ENCODE data around the gene ZDHHC1. TPM values are rescaled to one million over a fixed set of nuclear protein-coding genes. Genes with fewer than 3 reads are reported as not detected.
A peak's percentile ranks its signal among the peaks of the same experiment; 100 is the strongest.

The ZDHHC1 gene
- total RNA-seq, 2 experiments from 2014 or later, result 0.58 to 0.98 TPM

- Mint-ChIP-seq H3K27ac (no peak overlapping the region), H3K4me1 (peaks cover 12% of the 10 kb centered on the region), H3K36me3 (ENCODE audit: low read depth) (no peaks in the 10 kb centered on the region), H3K4me3 (peak overlapping the region; percentile 39), H3K27me3 (peaks cover 35% of the 10 kb centered on the region), H3K9me3 (ENCODE audit: low read depth) (no peaks in the 10 kb centered on the region)
- DNase-seq (no peak), ATAC-seq (no peak)
- ChIA-PET POLR2A (no interaction called here), CTCF (interaction anchor here (0.5 to 2.5 kb wide), 11 partner anchors 14 to 190 kb away, joined by 3 to 34 read pairs (median 6); partner anchors contain the start of genes ATP6V0D1 and TPPP3)
- intact Hi-C loops (cut with DNase I, micrococcal nuclease), result loop anchor here in 1 of 2 experiments (2.0 kb wide), 1 partner anchor 36 kb away; no protein-coding TSS in a partner anchor
Measured at GRCh38 chr16:67429053-67429798, 12.9 kb upstream of the ZDHHC1 start.

- Mint-ChIP-seq H3K27me3 (peaks cover 39% of the 10 kb centered on the region), H3K36me3 (ENCODE audit: low read depth) (no peaks in the 10 kb centered on the region), H3K4me1 (peaks cover 12% of the 10 kb centered on the region), H3K4me3 (no peak overlapping the region), H3K9me3 (ENCODE audit: low read depth) (no peaks in the 10 kb centered on the region), H3K27ac (no peak overlapping the region)
- intact Hi-C loops (cut with DNase I, micrococcal nuclease), result loop anchor here (1.0 to 2.0 kb wide), 3 partner anchors 19 to 37 kb away; no protein-coding TSS in a partner anchor
- ChIA-PET CTCF (interaction anchor here (0.6 to 2.5 kb wide), 33 partner anchors 8 to 612 kb away, joined by 3 to 34 read pairs (median 4); partner anchors contain the start of genes ATP6V0D1, CTCF and TPPP3), POLR2A (interaction anchor here (0.5 kb wide), 1 partner anchor 394 kb away, joined by 6 read pairs; no protein-coding TSS in a partner anchor)
- peak; percentile 78 for ATAC-seq
- DNase-seq, result peak; percentile 81
Measured at GRCh38 chr16:67428146-67428731, 12.0 kb upstream of the ZDHHC1 start.

DNA sequence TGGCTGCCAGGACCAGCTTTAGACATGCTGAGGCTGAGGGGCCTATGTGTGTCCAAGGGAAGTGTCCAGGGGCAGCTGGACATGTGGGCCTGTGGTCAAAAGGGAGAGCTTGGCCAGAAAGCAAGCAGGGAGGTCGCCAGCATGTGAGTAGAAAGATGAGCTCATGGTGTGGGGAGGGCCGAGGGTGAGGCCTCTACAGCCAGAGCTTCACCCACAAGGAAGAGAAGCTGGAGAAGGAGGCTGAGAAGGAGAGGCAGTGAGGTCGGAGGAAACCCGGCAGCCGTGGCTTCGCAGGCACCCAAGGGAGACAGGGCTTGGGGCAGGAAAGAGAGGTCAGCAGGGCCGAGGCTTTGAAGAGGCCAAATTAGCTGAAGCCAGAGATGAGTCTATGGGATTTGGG lies 10.7 kb upstream of the ZDHHC1 start:
- POLR2A ChIA-PET, result interaction anchor here (1.4 kb wide), 1 partner anchor 12 kb away, joined by 5 read pairs; no protein-coding TSS in a partner anchor

GRCh38 chr16:67426022-67426421 lies 9.7 kb upstream of the ZDHHC1 start:
- Mint-ChIP-seq H3K27me3 (peaks cover 33% of the 10 kb centered on the region), H3K4me1 (peaks cover 3% of the 10 kb centered on the region), H3K4me3 (no peak overlapping the region), H3K27ac (no peak overlapping the region), H3K9me3 (ENCODE audit: low read depth) (no peaks in the 10 kb centered on the region), H3K36me3 (ENCODE audit: low read depth) (no peaks in the 10 kb centered on the region)
- ChIA-PET POLR2A (interaction anchor here (1.4 kb wide), 1 partner anchor 11 kb away, joined by 5 read pairs; no protein-coding TSS in a partner anchor), CTCF (interaction anchor here (1.0 to 2.0 kb wide), 6 partner anchors 8 to 148 kb away, joined by 3 to 8 read pairs (median 6); no protein-coding TSS in a partner anchor)
- intact Hi-C loops (cut with DNase I, micrococcal nuclease), result no loop called here
- ATAC-seq (no peak), DNase-seq (no peak)

More for the DNA sequence above, 10.7 kb upstream of the ZDHHC1 start:
- ATAC-seq, result no peak
- intact Hi-C loops (cut with DNase I, micrococcal nuclease), result no loop called here
- DNase-seq, result no peak
- Mint-ChIP-seq H3K36me3 (ENCODE audit: low read depth) (no peaks in the 10 kb centered on the region), H3K4me1 (peaks cover 9% of the 10 kb centered on the region), H3K27ac (no peak overlapping the region), H3K27me3 (peaks cover 36% of the 10 kb centered on the region), H3K9me3 (ENCODE audit: low read depth) (no peaks in the 10 kb centered on the region), H3K4me3 (no peak overlapping the region)
- CTCF ChIA-PET, result interaction anchor here (0.5 to 2.5 kb wide), 23 partner anchors 9 to 430 kb away, joined by 3 to 11 read pairs (median 4); no protein-coding TSS in a partner anchor

DNA sequence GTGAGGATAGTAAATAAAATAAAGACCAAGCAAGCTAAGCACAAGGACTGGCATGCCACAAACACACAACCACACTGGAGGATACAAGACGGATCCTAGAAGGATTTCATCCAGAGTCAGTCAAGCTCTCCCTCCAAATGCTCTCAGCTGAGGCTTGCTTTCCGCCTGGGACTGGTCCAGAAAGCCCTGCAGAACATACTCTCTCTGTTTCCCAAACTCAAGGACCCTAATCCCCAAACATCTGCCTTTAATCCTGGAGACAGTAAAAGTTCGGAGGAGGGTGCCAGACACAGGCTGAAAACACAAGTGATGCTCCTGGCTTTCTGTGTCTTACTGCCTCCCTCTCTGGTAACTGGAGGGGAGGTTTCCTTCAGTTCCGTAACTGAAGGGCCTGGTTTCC lies 9.3 kb upstream of the ZDHHC1 start:
- Mint-ChIP-seq H3K4me1 (peaks cover 3% of the 10 kb centered on the region), H3K27me3 (peaks cover 33% of the 10 kb centered on the region), H3K27ac (no peak overlapping the region), H3K9me3 (ENCODE audit: low read depth) (no peaks in the 10 kb centered on the region), H3K4me3 (no peak overlapping the region), H3K36me3 (ENCODE audit: low read depth) (no peaks in the 10 kb centered on the region)
- intact Hi-C loops (cut with DNase I, micrococcal nuclease), result no loop called here
- POLR2A ChIA-PET, result no interaction called here
- CTCF ChIA-PET, result interaction anchor here (1.0 to 2.0 kb wide), 5 partner anchors 7 to 40 kb away, joined by 3 to 8 read pairs (median 5); no protein-coding TSS in a partner anchor
- DNase-seq, result no peak
- no peak for ATAC-seq

GRCh38 chr16:67425061-67425460 lies 8.8 kb upstream of the ZDHHC1 start:
- no peak overlapping the region for H3K27ac Mint-ChIP-seq
- POLR2A ChIA-PET, result no interaction called here
- no peak for DNase-seq
- no peaks in the 10 kb centered on the region for H3K4me1 Mint-ChIP-seq
- peaks cover 30% of the 10 kb centered on the region for H3K27me3 Mint-ChIP-seq
- CTCF ChIA-PET, result interaction anchor here (1.0 to 2.0 kb wide), 2 partner anchors 23 to 41 kb away, joined by 3 to 4 read pairs; no protein-coding TSS in a partner anchor
- H3K4me3 Mint-ChIP-seq, result no peak overlapping the region
- H3K36me3 Mint-ChIP-seq (ENCODE audit: low read depth), result no peaks in the 10 kb centered on the region
- ATAC-seq, result no peak
- no peaks in the 10 kb centered on the region for H3K9me3 Mint-ChIP-seq (ENCODE audit: low read depth)
- intact Hi-C loops (cut with DNase I, micrococcal nuclease), result no loop called here

- H3K4me1 Mint-ChIP-seq, result no peaks in the 10 kb centered on the region
- ChIA-PET POLR2A (no interaction called here), CTCF (interaction anchor here (0.7 to 1.5 kb wide), 2 partner anchors 25 to 41 kb away, joined by 3 to 8 read pairs; no protein-coding TSS in a partner anchor)
- no peak overlapping the region for H3K4me3 Mint-ChIP-seq
- H3K9me3 Mint-ChIP-seq (ENCODE audit: low read depth), result no peaks in the 10 kb centered on the region
- ATAC-seq (no peak), DNase-seq (no peak)
- intact Hi-C loops (cut with DNase I, micrococcal nuclease), result no loop called here
- H3K27me3 Mint-ChIP-seq, result peaks cover 28% of the 10 kb centered on the region
- H3K36me3 Mint-ChIP-seq (ENCODE audit: low read depth), result no peaks in the 10 kb centered on the region
- H3K27ac Mint-ChIP-seq, result no peak overlapping the region
Measured at GRCh38 chr16:67424261-67424615, 8.0 kb upstream of the ZDHHC1 start.

- Mint-ChIP-seq H3K4me3 (no peak overlapping the region), H3K4me1 (no peaks in the 10 kb centered on the region), H3K36me3 (ENCODE audit: low read depth) (no peaks in the 10 kb centered on the region), H3K27me3 (peaks cover 24% of the 10 kb centered on the region), H3K9me3 (ENCODE audit: low read depth) (no peaks in the 10 kb centered on the region), H3K27ac (no peak overlapping the region)
- intact Hi-C loops (cut with DNase I, micrococcal nuclease), result no loop called here
- no peak for ATAC-seq
- DNase-seq, result no peak
- ChIA-PET CTCF (interaction anchor here (0.7 to 1.5 kb wide), 4 partner anchors 24 to 157 kb away, joined by 3 to 8 read pairs (median 4); no protein-coding TSS in a partner anchor), POLR2A (no interaction called here)
Measured at GRCh38 chr16:67423611-67424260, 7.5 kb upstream of the ZDHHC1 start.

GRCh38 chr16:67423015-67423414 lies 6.7 kb upstream of the ZDHHC1 start:
- no peak for DNase-seq
- POLR2A ChIA-PET, result no interaction called here
- Mint-ChIP-seq H3K27me3 (peaks cover 21% of the 10 kb centered on the region), H3K4me1 (no peaks in the 10 kb centered on the region), H3K36me3 (ENCODE audit: low read depth) (no peaks in the 10 kb centered on the region), H3K9me3 (ENCODE audit: low read depth) (no peaks in the 10 kb centered on the region), H3K27ac (no peak overlapping the region), H3K4me3 (no peak overlapping the region)
- no peak for ATAC-seq
- intact Hi-C loops (cut with DNase I, micrococcal nuclease), result no loop called here
- CTCF ChIA-PET, result interaction anchor here (1.0 to 1.2 kb wide), 2 partner anchors 25 to 157 kb away, joined by 3 to 4 read pairs; no protein-coding TSS in a partner anchor

DNA sequence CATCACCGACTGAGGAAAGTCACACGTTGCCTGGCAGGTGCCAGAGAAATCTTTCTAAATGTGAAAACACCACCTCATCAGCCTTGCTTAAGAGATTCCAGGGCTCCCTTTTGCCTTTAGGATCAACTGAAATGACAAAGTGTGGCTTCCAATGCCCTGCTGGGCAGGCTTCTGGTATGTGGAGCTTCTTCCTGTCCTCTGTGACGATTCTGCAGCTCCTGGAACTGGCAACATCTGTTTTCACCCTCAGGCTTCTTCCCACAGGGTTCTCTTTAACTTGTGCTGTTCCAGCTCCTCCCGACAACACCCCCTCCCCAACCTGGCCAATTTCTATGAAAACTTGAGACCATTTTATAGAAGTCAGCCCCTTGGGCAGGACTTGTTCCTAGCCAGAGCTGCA lies 4.8 kb upstream of the ZDHHC1 start:
- Mint-ChIP-seq H3K27me3 (peaks cover 19% of the 10 kb centered on the region), H3K4me3 (no peak overlapping the region), H3K36me3 (ENCODE audit: low read depth) (no peaks in the 10 kb centered on the region), H3K4me1 (peaks cover 3% of the 10 kb centered on the region), H3K27ac (no peak overlapping the region), H3K9me3 (ENCODE audit: low read depth) (no peaks in the 10 kb centered on the region)
- ChIA-PET CTCF (interaction anchor here (0.7 to 1.6 kb wide), 4 partner anchors 9 to 71 kb away, joined by 3 to 4 read pairs (median 4); no protein-coding TSS in a partner anchor), POLR2A (no interaction called here)
- DNase-seq (no peak), ATAC-seq (no peak)
- intact Hi-C loops (cut with DNase I, micrococcal nuclease), result no loop called here

- no peaks in the 10 kb centered on the region for H3K9me3 Mint-ChIP-seq (ENCODE audit: low read depth)
- no peaks in the 10 kb centered on the region for H3K36me3 Mint-ChIP-seq (ENCODE audit: low read depth)
- H3K4me1 Mint-ChIP-seq, result peaks cover 5% of the 10 kb centered on the region
- no peak overlapping the region for H3K27ac Mint-ChIP-seq
- POLR2A ChIA-PET, result no interaction called here
- ATAC-seq (no peak), DNase-seq (no peak)
- no peak overlapping the region for H3K4me3 Mint-ChIP-seq
- intact Hi-C loops (cut with DNase I, micrococcal nuclease), result loop anchor here in 1 of 2 experiments (10.0 kb wide), 1 partner anchor 445 kb away; no protein-coding TSS in a partner anchor
- CTCF ChIA-PET, result interaction anchor here (1.6 kb wide), 1 partner anchor 8 kb away, joined by 3 read pairs; no protein-coding TSS in a partner anchor
- H3K27me3 Mint-ChIP-seq, result peaks cover 20% of the 10 kb centered on the region
Measured at GRCh38 chr16:67419931-67420330, 3.7 kb upstream of the ZDHHC1 start.

All from activated CD4-positive, alpha-beta T cell treated with anti-CD3 and anti-CD28 coated beads for 36 hours (primary cell).